ENCODE measurements around the gene ABCC10.

The ABCC10 gene

GRCh38 chr6:43468240-43468639 lies 40.9 kb downstream of the ABCC10 start:
- H3K27ac ChIP-seq (ENCODE audit: low read depth, low read length), result no peak overlapping the region
- H3K9ac ChIP-seq (ENCODE audit: low read length), result no peak overlapping the region
- H3K36me3 ChIP-seq (ENCODE audit: control insufficient read depth, insufficient read depth, low read length), result no peaks in the 10 kb centered on the region
- H3K4me1 ChIP-seq (ENCODE audit: control insufficient read depth, insufficient read depth, low read length), result no peaks in the 10 kb centered on the region
- H3K27me3 ChIP-seq (ENCODE audit: control insufficient read depth, insufficient read depth, low read length), result peaks cover 2% of the 10 kb centered on the region
- no peak overlapping the region for H3K4me3 ChIP-seq (ENCODE audit: low read length)

- Histone ChIP-seq H3K27ac (ENCODE audit: low read depth, low read length) (no peak overlapping the region), H3K27me3 (ENCODE audit: control insufficient read depth, insufficient read depth, low read length) (peaks cover 2% of the 10 kb centered on the region), H3K9ac (ENCODE audit: low read length) (no peak overlapping the region), H3K36me3 (ENCODE audit: control insufficient read depth, insufficient read depth, low read length) (no peaks in the 10 kb centered on the region), H3K4me1 (ENCODE audit: control insufficient read depth, insufficient read depth, low read length) (no peaks in the 10 kb centered on the region), H3K4me3 (ENCODE audit: low read length) (no peak overlapping the region)
Measured at GRCh38 chr6:43468748-43469681, 41.7 kb downstream of the ABCC10 start.

GRCh38 chr6:43469947-43470346 lies 42.6 kb downstream of the ABCC10 start:
- peaks cover 2% of the 10 kb centered on the region for H3K27me3 ChIP-seq (ENCODE audit: control insufficient read depth, insufficient read depth, low read length)
- no peaks in the 10 kb centered on the region for H3K36me3 ChIP-seq (ENCODE audit: control insufficient read depth, insufficient read depth, low read length)
- H3K27ac ChIP-seq (ENCODE audit: low read depth, low read length), result no peak overlapping the region
- H3K4me3 ChIP-seq (ENCODE audit: low read length), result no peak overlapping the region
- no peaks in the 10 kb centered on the region for H3K4me1 ChIP-seq (ENCODE audit: control insufficient read depth, insufficient read depth, low read length)
- H3K9ac ChIP-seq (ENCODE audit: low read length), result no peak overlapping the region

GRCh38 chr6:43471399-43471798 lies 44.1 kb downstream of the ABCC10 start:
- Histone ChIP-seq H3K4me1 (ENCODE audit: control insufficient read depth, insufficient read depth, low read length) (no peaks in the 10 kb centered on the region), H3K4me3 (ENCODE audit: low read length) (no peak overlapping the region), H3K9ac (ENCODE audit: low read length) (no peak overlapping the region), H3K27me3 (ENCODE audit: control insufficient read depth, insufficient read depth, low read length) (peaks cover 2% of the 10 kb centered on the region), H3K27ac (ENCODE audit: low read depth, low read length) (no peak overlapping the region), H3K36me3 (ENCODE audit: control insufficient read depth, insufficient read depth, low read length) (no peaks in the 10 kb centered on the region)

- H3K36me3 ChIP-seq (ENCODE audit: control insufficient read depth, insufficient read depth, low read length), result no peaks in the 10 kb centered on the region
- H3K27ac ChIP-seq (ENCODE audit: low read depth, low read length), result no peak overlapping the region
- peaks cover 3% of the 10 kb centered on the region for H3K4me1 ChIP-seq (ENCODE audit: control insufficient read depth, insufficient read depth, low read length)
- no peak overlapping the region for H3K9ac ChIP-seq (ENCODE audit: low read length)
- H3K4me3 ChIP-seq (ENCODE audit: low read length), result no peak overlapping the region
- H3K27me3 ChIP-seq (ENCODE audit: control insufficient read depth, insufficient read depth, low read length), result peaks cover 2% of the 10 kb centered on the region
Measured at GRCh38 chr6:43472515-43472914, 45.2 kb downstream of the ABCC10 start.

- no peak overlapping the region for H3K27ac ChIP-seq (ENCODE audit: low read depth, low read length)
- no peaks in the 10 kb centered on the region for H3K36me3 ChIP-seq (ENCODE audit: control insufficient read depth, insufficient read depth, low read length)
- H3K27me3 ChIP-seq (ENCODE audit: control insufficient read depth, insufficient read depth, low read length), result no peaks in the 10 kb centered on the region
- peaks cover 14% of the 10 kb centered on the region for H3K4me1 ChIP-seq (ENCODE audit: control insufficient read depth, insufficient read depth, low read length)
- H3K9ac ChIP-seq (ENCODE audit: low read length), result no peak overlapping the region
- H3K4me3 ChIP-seq (ENCODE audit: low read length), result no peak overlapping the region
Measured at GRCh38 chr6:43475516-43475915, 48.2 kb downstream of the ABCC10 start.

- Histone ChIP-seq H3K27me3 (ENCODE audit: control insufficient read depth, insufficient read depth, low read length) (no peaks in the 10 kb centered on the region), H3K4me3 (ENCODE audit: low read length) (peak overlapping the region; percentile 67), H3K4me1 (ENCODE audit: control insufficient read depth, insufficient read depth, low read length) (peaks cover 14% of the 10 kb centered on the region), H3K36me3 (ENCODE audit: control insufficient read depth, insufficient read depth, low read length) (no peaks in the 10 kb centered on the region), H3K9ac (ENCODE audit: low read length) (peak overlapping the region; percentile 77), H3K27ac (ENCODE audit: low read depth, low read length) (peak overlapping the region; percentile 55)
Measured at GRCh38 chr6:43476746-43477145, 49.4 kb downstream of the ABCC10 start.

GRCh38 chr6:43477235-43478007 lies 50.1 kb downstream of the ABCC10 start, which contains the start of gene TJAP1:
Gene TJAP1, plus strand, starts transcription at chr6:43477570. Its CDS starts 21,432 bp downstream, at chr6:43499002.
- H3K4me1 ChIP-seq (ENCODE audit: control insufficient read depth, insufficient read depth, low read length), result peaks cover 14% of the 10 kb centered on the region
- peak within 1 kb of the TSS; percentile 67 for H3K4me3 ChIP-seq (ENCODE audit: low read length)
- no peaks in the 10 kb centered on the region for H3K36me3 ChIP-seq (ENCODE audit: control insufficient read depth, insufficient read depth, low read length)
- H3K27me3 ChIP-seq (ENCODE audit: control insufficient read depth, insufficient read depth, low read length), result no peaks in the 10 kb centered on the region
- peak within 1 kb of the TSS; percentile 77 for H3K9ac ChIP-seq (ENCODE audit: low read length)
- H3K27ac ChIP-seq (ENCODE audit: low read depth, low read length), result peak within 1 kb of the TSS; percentile 71

- Histone ChIP-seq H3K9ac (ENCODE audit: low read length) (peak overlapping the region; percentile 34), H3K36me3 (ENCODE audit: control insufficient read depth, insufficient read depth, low read length) (no peaks in the 10 kb centered on the region), H3K4me1 (ENCODE audit: control insufficient read depth, insufficient read depth, low read length) (peaks cover 14% of the 10 kb centered on the region), H3K4me3 (ENCODE audit: low read length) (peak overlapping the region; percentile 67), H3K27ac (ENCODE audit: low read depth, low read length) (peak overlapping the region; percentile 71), H3K27me3 (ENCODE audit: control insufficient read depth, insufficient read depth, low read length) (no peaks in the 10 kb centered on the region)
Measured at GRCh38 chr6:43478008-43478372, 50.6 kb downstream of the ABCC10 start.

- H3K4me1 ChIP-seq (ENCODE audit: control insufficient read depth, insufficient read depth, low read length), result peaks cover 14% of the 10 kb centered on the region
- H3K9ac ChIP-seq (ENCODE audit: low read length), result no peak overlapping the region
- H3K27ac ChIP-seq (ENCODE audit: low read depth, low read length), result no peak overlapping the region
- H3K36me3 ChIP-seq (ENCODE audit: control insufficient read depth, insufficient read depth, low read length), result no peaks in the 10 kb centered on the region
- no peaks in the 10 kb centered on the region for H3K27me3 ChIP-seq (ENCODE audit: control insufficient read depth, insufficient read depth, low read length)
- H3K4me3 ChIP-seq (ENCODE audit: low read length), result no peak overlapping the region
Measured at GRCh38 chr6:43481075-43481474, 53.7 kb downstream of the ABCC10 start.

- H3K36me3 ChIP-seq (ENCODE audit: control insufficient read depth, insufficient read depth, low read length), result no peaks in the 10 kb centered on the region
- H3K9ac ChIP-seq (ENCODE audit: low read length), result no peak overlapping the region
- no peaks in the 10 kb centered on the region for H3K27me3 ChIP-seq (ENCODE audit: control insufficient read depth, insufficient read depth, low read length)
- peaks cover 14% of the 10 kb centered on the region for H3K4me1 ChIP-seq (ENCODE audit: control insufficient read depth, insufficient read depth, low read length)
- H3K4me3 ChIP-seq (ENCODE audit: low read length), result no peak overlapping the region
- no peak overlapping the region for H3K27ac ChIP-seq (ENCODE audit: low read depth, low read length)
Measured at GRCh38 chr6:43481591-43482236, 54.4 kb downstream of the ABCC10 start.

- no peaks in the 10 kb centered on the region for H3K27me3 ChIP-seq (ENCODE audit: control insufficient read depth, insufficient read depth, low read length)
- H3K27ac ChIP-seq (ENCODE audit: low read depth, low read length), result no peak overlapping the region
- no peak overlapping the region for H3K9ac ChIP-seq (ENCODE audit: low read length)
- no peak overlapping the region for H3K4me3 ChIP-seq (ENCODE audit: low read length)
- peaks cover 8% of the 10 kb centered on the region for H3K4me1 ChIP-seq (ENCODE audit: control insufficient read depth, insufficient read depth, low read length)
- H3K36me3 ChIP-seq (ENCODE audit: control insufficient read depth, insufficient read depth, low read length), result no peaks in the 10 kb centered on the region
Measured at GRCh38 chr6:43488667-43489276, 61.4 kb downstream of the ABCC10 start.
